AG04450 (cell line): ENCODE measurements around the gene ALG14. TPM values are rescaled to one million over a fixed set of nuclear protein-coding genes. Genes with fewer than 3 reads are reported as not detected.
A peak's percentile ranks its signal among the peaks of the same experiment; 100 is the strongest.

Experiments used
- CTCF ChIA-PET: fragments of 300-600, 350-600 bp; formaldehyde crosslinking; extraction: SDS; loops from one replicate; lab custom pipeline; 2022; ENCODE audit warnings: antibody characterized with exemption, inconsistent platforms; lab: Charles Lee
- POLR2A ChIA-PET: fragments of 350-600 bp; formaldehyde crosslinking; extraction: SDS; loops from one replicate; lab custom pipeline; 2021; ENCODE audit warnings: antibody characterized with exemption, inconsistent platforms; lab: Yijun Ruan, JAX
- DNase-seq: peaks from one replicate; pipeline ENCODE4 v3.0.0-alpha.2; 2011; ENCODE audit warnings: low read depth, low spot score
- H3K27ac ChIP-seq: one replicate; pipeline ENCODE4 v1.5.1; 2012; ENCODE audit warnings: low read depth, low read length, control low read depth
- H3K27me3 ChIP-seq: one replicate; pipeline ENCODE4 v1.6.0; 2012; ENCODE audit warnings: low read length; ENCODE audit not compliant: control insufficient read depth, insufficient read depth
- H3K4me3 ChIP-seq: 2 replicates; pipeline ENCODE4 v1.5.1; 2011; ENCODE audit warnings: mild to moderate bottlenecking, low read depth, low read length, control low read depth
- H3K9me3 ChIP-seq: 2 replicates; pipeline ENCODE4 v1.5.1; 2012; ENCODE audit warnings: low read length; ENCODE audit not compliant: control insufficient read depth, insufficient read depth
- CTCF ChIP-seq: IDR thresholded peaks from 2 replicates; pipeline ENCODE4 v1.5.1; 2011; ENCODE audit warnings: low read depth, low read length, control low read depth, inconsistent platforms
- polyA plus RNA-seq: library from polyadenylated mRNA; depleted of rRNA; stranded (reverse); fragments of >200 nt; gene quantifications from 2 replicates; pipeline ENCODE4 v1.2.3, GENCODE V29; 2011; rRNA removed

Gene ALG14
- polyA plus RNA-seq, 1 experiment, result 3.1 TPM

- Histone ChIP-seq H3K9me3 (no peaks in the 10 kb centered on the region), H3K4me3 (peak within 1 kb of the TSS; percentile 87), H3K27me3 (no peaks in the 10 kb centered on the region), H3K27ac (peak within 1 kb of the TSS; percentile 97)
- POLR2A ChIA-PET, result interaction anchor here (0.5 to 1.9 kb wide), 15 partner anchors 9 to 133 kb away, joined by 3 to 7 read pairs (median 4); no protein-coding TSS in a partner anchor
- DNase-seq, result peak; percentile 83
- TF ChIP-seq CTCF, result no peak
- CTCF ChIA-PET, result interaction anchor here (0.6 to 2.2 kb wide), 5 partner anchors 8 to 116 kb away, joined by 3 to 12 read pairs (median 4); no protein-coding TSS in a partner anchor
Measured at GRCh38 chr1:94926915-94927404, 145.8 kb downstream of the ALG14 start, which contains the start of gene CNN3. Gene CNN3 (minus strand): TSS chr1:94927110. CDS start chr1:94926894, 216 bp downstream.

- ChIA-PET POLR2A (interaction anchor here (0.5 to 1.6 kb wide), 11 partner anchors 8 to 134 kb away, joined by 3 to 7 read pairs (median 4); no protein-coding TSS in a partner anchor), CTCF (interaction anchor here (1.3 to 2.2 kb wide), 2 partner anchors 115 to 117 kb away, joined by 3 to 12 read pairs; no protein-coding TSS in a partner anchor)
- H3K4me3 ChIP-seq, result peak overlapping the region; percentile 87
- peak; percentile 52 for TF ChIP-seq CTCF
- H3K9me3 ChIP-seq, result no peaks in the 10 kb centered on the region
- no peak for DNase-seq
- peak overlapping the region; percentile 97 for H3K27ac ChIP-seq
- H3K27me3 ChIP-seq, result no peaks in the 10 kb centered on the region
Measured at GRCh38 chr1:94926126-94926914, 146.4 kb downstream of the ALG14 start.

GRCh38 chr1:94925561-94926125 lies 147.1 kb downstream of the ALG14 start:
- peak; percentile 80 for DNase-seq
- no peak for TF ChIP-seq CTCF
- H3K27ac ChIP-seq, result peak overlapping the region; percentile 97
- H3K9me3 ChIP-seq, result no peaks in the 10 kb centered on the region
- peak overlapping the region; percentile 87 for H3K4me3 ChIP-seq
- ChIA-PET CTCF (interaction anchor here (1.3 to 4.8 kb wide), 2 partner anchors 115 to 118 kb away, joined by 3 to 42 read pairs; no protein-coding TSS in a partner anchor), POLR2A (interaction anchor here (0.6 to 1.0 kb wide), 3 partner anchors 57 to 71 kb away, joined by 3 read pairs; no protein-coding TSS in a partner anchor)
- no peaks in the 10 kb centered on the region for H3K27me3 ChIP-seq

- no peak overlapping the region for H3K27ac ChIP-seq
- TF ChIP-seq CTCF, result no peak
- ChIA-PET CTCF (interaction anchor here (0.6 to 4.8 kb wide), 5 partner anchors 15 to 118 kb away, joined by 3 to 42 read pairs (median 5); no protein-coding TSS in a partner anchor), POLR2A (interaction anchor here (0.6 to 1.0 kb wide), 3 partner anchors 58 to 70 kb away, joined by 3 read pairs; no protein-coding TSS in a partner anchor)
- H3K9me3 ChIP-seq, result no peaks in the 10 kb centered on the region
- DNase-seq, result no peak
- H3K4me3 ChIP-seq, result peak overlapping the region; percentile 87
- no peaks in the 10 kb centered on the region for H3K27me3 ChIP-seq
Measured at GRCh38 chr1:94925004-94925403, 147.7 kb downstream of the ALG14 start.

Other genes with a start within 250 kb of the ALG14 start
- gene CNN3, start 145.8 kb downstream of the ALG14 start, polyA plus RNA-seq, result 374 and 438 TPM in 2 replicates
- 0.51 and 0.98 TPM in 2 replicates for gene TLCD4, start 44.4 kb upstream of the ALG14 start, polyA plus RNA-seq
- gene RWDD3, start 161.3 kb upstream of the ALG14 start, polyA plus RNA-seq, result 17.6 and 24.6 TPM in 2 replicates